Measurements from ENCODE around the gene RAPGEF5. TPM values are rescaled to one million over a fixed set of nuclear protein-coding genes. Genes with fewer than 3 reads are reported as not detected.

RAPGEF5 gene
- total and polyA plus RNA-seq, 10 of the 15 experiments (the other 5 are each of a cell fraction or from before 2014, with no cell fraction given), result 0.38 to 4.0 (median 1.6) TPM; not detected in 1

- H3K27ac ChIP-seq (ENCODE audit: control insufficient read depth, insufficient read depth), result no peak overlapping the region
- no peak overlapping the region for H3K4me2 ChIP-seq (ENCODE audit: control insufficient read depth, insufficient read depth)
- TF ChIP-seq PAX8 (IDR thresholded peaks at IDR 0.05) (no peak), STAT1 (conservative IDR thresholded peaks at IDR 0.05) (no peak), NRF1 (conservative IDR thresholded peaks at IDR 0.05; ENCODE audit: low read depth, low read length) (no peak), IKZF1 (conservative IDR thresholded peaks at IDR 0.05) (no peak), SMC3 (IDR thresholded peaks at IDR 0.05; ENCODE audit: borderline replicate concordance, low read length) (no peak), NFIC (IDR thresholded peaks at IDR 0.05; ENCODE audit: low read depth, low read length) (no peak)
- TF ChIP-seq, protein P1, sequence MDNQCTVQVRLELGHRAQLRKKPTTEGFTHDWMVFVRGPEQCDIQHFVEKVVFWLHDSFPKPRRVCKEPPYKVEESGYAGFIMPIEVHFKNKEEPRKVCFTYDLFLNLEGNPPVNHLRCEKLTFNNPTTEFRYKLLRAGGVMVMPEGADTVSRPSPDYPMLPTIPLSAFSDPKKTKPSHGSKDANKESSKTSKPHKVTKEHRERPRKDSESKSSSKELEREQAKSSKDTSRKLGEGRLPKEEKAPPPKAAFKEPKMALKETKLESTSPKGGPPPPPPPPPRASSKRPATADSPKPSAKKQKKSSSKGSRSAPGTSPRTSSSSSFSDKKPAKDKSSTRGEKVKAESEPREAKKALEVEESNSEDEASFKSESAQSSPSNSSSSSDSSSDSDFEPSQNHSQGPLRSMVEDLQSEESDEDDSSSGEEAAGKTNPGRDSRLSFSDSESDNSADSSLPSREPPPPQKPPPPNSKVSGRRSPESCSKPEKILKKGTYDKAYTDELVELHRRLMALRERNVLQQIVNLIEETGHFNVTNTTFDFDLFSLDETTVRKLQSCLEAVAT (IDR thresholded peaks at IDR 0.05), result no peak
- H3K9me3 ChIP-seq (replicated peaks; ENCODE audit: control insufficient read depth, insufficient read depth, low read length), result no peaks in the 10 kb centered on the region; the same call in 2 of the 3 replicates
- DNase-seq (ENCODE audit: low read depth, low spot score) (no peak), ATAC-seq (no peak), FAIRE-seq (no peak)
- WGBS (ENCODE audit: insufficient coverage, insufficient replicate concordance, low lambda C conversion rate, missing lambda C conversion rate), result 21% methylated on average over 3 of the region's 3 CpGs
- ChIA-PET POLR2A (no interaction called here), SMC1A (ENCODE audit: uncharacterized antibody, unreplicated experiment) (interaction anchor here (0.6 to 1.0 kb wide), 5 partner anchors 11 to 339 kb away, joined by 3 to 5 read pairs (median 3); no protein-coding TSS in a partner anchor), CTCF (interaction anchor here (0.6 to 4.9 kb wide), 9 partner anchors 10 to 377 kb away, joined by 3 to 45 read pairs (median 3); no protein-coding TSS in a partner anchor), RAD21 (ENCODE audit: unreplicated experiment) (interaction anchor here (0.7 to 1.3 kb wide), 5 partner anchors 332 to 1368 kb away, joined by 3 read pairs; no protein-coding TSS in a partner anchor)
- no peaks in the 10 kb centered on the region for H3K79me2 ChIP-seq (ENCODE audit: control insufficient read depth, insufficient read depth, low read length)
- BruUV-seq (replicated peaks), result no TSS peak
- H3K4me3 ChIP-seq, result no peak overlapping the region
- in situ Hi-C loops (cut with MboI), result loop anchor here (25.0 kb wide), 1 partner anchor 624 kb away; the partner anchor contains the start of gene IL6
- H3K4me1 ChIP-seq (ENCODE audit: control insufficient read depth, insufficient read depth, low read length), result peaks cover 18% of the 10 kb centered on the region; the same call in 1 of the 2 replicates
- intact Hi-C loops (cut with micrococcal nuclease; ENCODE audit: unreplicated experiment), result no loop called here
- no peak overlapping the region for H3K9ac ChIP-seq (ENCODE audit: control insufficient read depth, insufficient read depth, low read length)
- H4K20me1 ChIP-seq (ENCODE audit: control insufficient read depth, insufficient read depth), result no peaks in the 10 kb centered on the region
- H3K27me3 ChIP-seq (replicated peaks in 1 of 2; ENCODE audit: control insufficient read depth in 2 of 2, insufficient read depth in 2 of 2, low read length in 1 of 2), result peaks cover 0 to 2% of the 10 kb centered on the region in 2 experiments; a peak in 1 of 4 replicates
- H2AFZ ChIP-seq (ENCODE audit: control insufficient read depth, low read depth, low read length), result no peak overlapping the region
- no peaks in the 10 kb centered on the region for H3K36me3 ChIP-seq (ENCODE audit: control insufficient read depth in 2 of 2, insufficient read depth in 2 of 2, low read length in 1 of 2)
Observed at GRCh38 chr7:22113041-22113440, 243.9 kb downstream of the RAPGEF5 start.

Data from GM12878 (cell line).